GM06990 (cell line): Measurements from ENCODE around the gene MLLT3.

ENCODE experiments used
- DNase-seq: peaks from one replicate; pipeline ENCODE4 v3.0.0-alpha.2; 2011; ENCODE audit not compliant: insufficient read length; ENCODE audit errors: extremely low read depth
- H3K27me3 ChIP-seq: replicated peaks from 2 replicates; pipeline ENCODE4 v1.6.0; 2011; ENCODE audit warnings: low read length; ENCODE audit not compliant: control insufficient read depth, insufficient read depth
- H3K36me3 ChIP-seq: 2 replicates; pipeline ENCODE4 v1.5.1; 2011; ENCODE audit warnings: low read length; ENCODE audit not compliant: control insufficient read depth, insufficient read depth
- H3K4me3 ChIP-seq: replicated peaks from 2 replicates; pipeline ENCODE4 v1.5.1; 2011; ENCODE audit warnings: low read depth, mild to moderate bottlenecking, control low read depth, low read length
- TF ChIP-seq, protein P1 (sequence below): IDR thresholded peaks from 2 replicates; pipeline ENCODE4 v1.5.1; 2011; ENCODE audit warnings: low read length, control low read depth, mild to moderate bottlenecking, inconsistent platforms; ENCODE audit not compliant: insufficient read depth, poor library complexity, severe bottlenecking

MLLT3 gene

DNA sequence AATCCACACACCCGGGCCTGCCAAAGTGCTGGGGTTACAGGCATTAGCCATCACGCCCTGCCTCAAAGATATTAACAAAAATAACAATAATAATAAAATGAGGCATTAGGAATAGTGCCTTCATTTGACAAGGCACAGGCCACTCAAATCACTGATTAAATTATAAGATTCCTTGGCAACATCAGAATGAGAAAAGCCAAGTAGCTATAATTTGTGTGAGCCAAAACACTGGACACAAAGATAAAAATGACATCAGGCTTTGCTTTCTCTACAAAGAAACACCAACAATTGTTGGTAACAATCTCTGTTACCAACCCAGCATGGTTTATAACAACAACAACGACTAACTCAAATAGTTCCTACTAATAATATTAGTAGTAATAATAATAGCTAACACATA, 73.2 kb downstream of the MLLT3 start:
- Histone ChIP-seq H3K27me3 (no peaks in the 10 kb centered on the region), H3K36me3 (no peaks in the 10 kb centered on the region), H3K4me3 (no peak overlapping the region)
- TF ChIP-seq, protein P1, sequence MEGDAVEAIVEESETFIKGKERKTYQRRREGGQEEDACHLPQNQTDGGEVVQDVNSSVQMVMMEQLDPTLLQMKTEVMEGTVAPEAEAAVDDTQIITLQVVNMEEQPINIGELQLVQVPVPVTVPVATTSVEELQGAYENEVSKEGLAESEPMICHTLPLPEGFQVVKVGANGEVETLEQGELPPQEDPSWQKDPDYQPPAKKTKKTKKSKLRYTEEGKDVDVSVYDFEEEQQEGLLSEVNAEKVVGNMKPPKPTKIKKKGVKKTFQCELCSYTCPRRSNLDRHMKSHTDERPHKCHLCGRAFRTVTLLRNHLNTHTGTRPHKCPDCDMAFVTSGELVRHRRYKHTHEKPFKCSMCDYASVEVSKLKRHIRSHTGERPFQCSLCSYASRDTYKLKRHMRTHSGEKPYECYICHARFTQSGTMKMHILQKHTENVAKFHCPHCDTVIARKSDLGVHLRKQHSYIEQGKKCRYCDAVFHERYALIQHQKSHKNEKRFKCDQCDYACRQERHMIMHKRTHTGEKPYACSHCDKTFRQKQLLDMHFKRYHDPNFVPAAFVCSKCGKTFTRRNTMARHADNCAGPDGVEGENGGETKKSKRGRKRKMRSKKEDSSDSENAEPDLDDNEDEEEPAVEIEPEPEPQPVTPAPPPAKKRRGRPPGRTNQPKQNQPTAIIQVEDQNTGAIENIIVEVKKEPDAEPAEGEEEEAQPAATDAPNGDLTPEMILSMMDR, result no peak
- no peak for DNase-seq

DNA sequence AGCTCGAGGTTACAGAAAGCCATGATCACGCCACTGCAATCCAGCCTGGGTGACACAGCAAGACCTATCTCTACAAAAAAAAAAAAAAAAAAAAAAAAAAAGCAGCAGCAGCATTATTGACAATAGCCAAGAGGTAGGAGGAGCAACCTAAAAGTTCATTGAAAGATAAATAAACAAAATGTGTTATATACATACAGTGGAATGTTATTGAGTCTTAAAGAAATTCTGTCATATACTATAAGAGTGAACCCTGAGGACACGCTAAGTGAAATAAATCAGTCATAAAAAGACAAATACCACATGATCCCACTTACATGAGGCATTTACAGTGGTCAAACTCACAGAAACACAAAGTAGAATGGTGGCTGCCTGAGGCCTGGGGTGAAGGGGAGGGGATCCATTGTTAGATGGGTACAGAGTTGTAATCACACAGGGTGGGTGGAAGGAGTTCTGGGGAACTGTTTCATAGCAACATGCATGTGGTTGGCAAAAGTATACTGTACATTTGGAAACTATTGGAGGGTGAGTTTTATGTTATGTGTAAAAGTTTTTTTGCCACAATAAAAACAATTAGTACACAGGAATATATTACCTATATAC, 77.2 kb downstream of the MLLT3 start:
- Histone ChIP-seq H3K36me3 (no peaks in the 10 kb centered on the region), H3K27me3 (no peaks in the 10 kb centered on the region), H3K4me3 (no peak overlapping the region)
- TF ChIP-seq, protein P1, result no peak
- DNase-seq, result no peak

DNA sequence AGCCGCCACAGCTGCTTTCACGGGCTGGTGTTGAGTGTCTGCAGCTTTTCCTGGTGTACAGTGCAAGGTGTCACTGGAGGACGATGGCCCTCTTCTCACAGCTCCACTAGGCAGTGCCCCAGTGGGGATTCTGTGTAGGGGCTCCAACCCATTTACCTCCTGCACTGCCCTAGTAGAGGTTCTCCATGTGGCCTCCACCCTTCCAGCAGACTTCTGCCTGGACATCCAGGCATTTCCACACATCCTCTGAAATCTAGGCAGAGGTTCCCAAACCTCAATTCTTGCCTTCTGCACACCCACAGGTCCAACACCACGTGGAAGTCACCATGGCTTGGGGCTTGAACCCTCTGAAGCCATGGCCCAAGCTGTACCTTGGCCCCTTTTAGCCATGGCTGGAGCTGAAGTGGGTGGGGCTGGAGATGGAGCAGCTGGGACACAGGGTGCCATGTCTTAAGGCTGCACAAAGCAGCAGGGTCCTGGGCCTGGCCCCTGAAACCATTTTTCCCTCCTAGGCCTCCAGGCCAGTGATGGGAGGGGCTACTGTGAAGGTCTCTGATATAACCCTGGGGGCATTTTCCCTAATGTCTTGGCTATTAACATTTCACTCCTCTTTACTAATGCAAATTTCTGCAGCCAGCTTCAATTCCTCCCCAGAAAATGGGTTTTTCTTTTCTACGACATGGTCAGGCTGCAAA, 82.0 kb downstream of the MLLT3 start:
- Histone ChIP-seq H3K36me3 (no peaks in the 10 kb centered on the region; the same call in 1 of the 2 replicates), H3K4me3 (no peak overlapping the region), H3K27me3 (no peaks in the 10 kb centered on the region)
- no peak for DNase-seq
- TF ChIP-seq, protein P1, result no peak

DNA sequence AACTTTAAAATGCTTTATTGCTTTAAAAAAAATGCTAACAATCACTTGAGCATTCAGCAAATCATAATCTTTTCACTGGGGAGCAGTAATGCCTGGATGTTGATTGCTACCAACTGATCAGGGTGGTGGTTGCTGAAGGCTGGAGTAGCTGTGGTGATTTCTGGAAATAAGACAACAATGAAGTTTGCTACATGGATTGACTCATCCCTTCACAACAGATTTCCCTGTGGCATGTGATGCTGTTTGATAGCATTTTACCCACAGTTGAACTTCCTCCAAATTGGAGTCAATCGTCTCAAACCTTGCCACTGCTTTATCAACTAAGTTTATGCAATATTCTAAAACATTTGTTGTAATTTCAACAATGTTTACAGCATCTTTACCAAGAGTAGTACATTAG, 83.3 kb downstream of the MLLT3 start:
- DNase-seq, result no peak
- no peaks in the 10 kb centered on the region for H3K27me3 ChIP-seq
- no peaks in the 10 kb centered on the region; the same call in 1 of the 2 replicates for H3K36me3 ChIP-seq
- no peak overlapping the region for H3K4me3 ChIP-seq
- TF ChIP-seq, protein P1, result no peak

DNA sequence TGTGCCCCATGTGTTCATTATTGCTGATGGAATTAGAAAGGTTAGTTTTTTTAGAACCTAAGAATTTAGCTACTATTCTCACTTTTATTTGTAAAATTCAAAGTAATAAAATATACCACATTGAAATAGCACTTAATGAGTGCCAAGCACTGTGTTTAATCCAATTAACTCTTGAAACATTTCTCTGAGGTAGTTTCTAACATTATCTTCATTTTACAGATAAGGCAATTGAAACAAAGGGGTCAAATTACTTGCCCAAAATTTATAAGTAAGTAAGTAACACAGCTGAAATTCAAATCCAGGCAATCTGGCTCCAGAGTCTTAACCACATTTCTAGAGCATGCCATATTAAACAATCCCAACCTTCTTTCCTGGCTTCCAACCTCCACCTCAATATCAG, 84.2 kb downstream of the MLLT3 start:
- TF ChIP-seq, protein P1, result no peak
- DNase-seq, result no peak
- no peaks in the 10 kb centered on the region; the same call in 1 of the 2 replicates for H3K36me3 ChIP-seq
- no peaks in the 10 kb centered on the region for H3K27me3 ChIP-seq
- no peak overlapping the region for H3K4me3 ChIP-seq

DNA sequence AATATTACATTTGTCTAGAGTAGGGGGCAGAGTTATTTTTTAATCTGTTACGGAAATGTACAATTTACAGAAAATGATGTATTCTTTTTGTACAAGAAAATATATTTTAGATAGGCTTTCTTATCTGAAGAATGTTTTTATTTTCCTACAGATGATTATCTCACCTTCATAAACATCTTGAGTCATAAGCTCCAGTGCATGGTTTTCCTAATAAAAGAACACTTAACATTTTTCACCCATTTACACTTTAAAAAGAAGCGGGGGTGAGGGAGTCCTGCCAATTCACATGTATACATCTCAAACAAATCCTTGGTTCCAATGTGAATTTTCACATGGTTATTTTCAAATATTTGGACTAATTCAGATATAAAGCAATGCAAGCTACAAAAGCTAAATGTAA, 85.0 kb downstream of the MLLT3 start:
- Histone ChIP-seq H3K4me3 (no peak overlapping the region), H3K27me3 (no peaks in the 10 kb centered on the region), H3K36me3 (peaks cover 3% of the 10 kb centered on the region)
- TF ChIP-seq, protein P1, result no peak
- no peak for DNase-seq
